AG09319 (cell line): ENCODE measurements around the gene PYCR2.

Source experiments
- DNase-seq: peaks from one replicate; pipeline ENCODE4 v3.0.0-alpha.2; 2010; ENCODE audit warnings: low read depth; ENCODE audit errors: extremely low read depth
- CTCF ChIP-seq: IDR thresholded peaks from 2 replicates; pipeline ENCODE4 v1.5.1; 2011; ENCODE audit warnings: low read depth, mild to moderate bottlenecking, inconsistent platforms, low read length, moderate library complexity

Gene PYCR2

GRCh38 chr1:225914391-225914790 is 9.7 kb downstream of the PYCR2 start:
- TF ChIP-seq CTCF: no peak

GRCh38 chr1:225911191-225912130 is 12.6 kb downstream of the PYCR2 start:
- TF ChIP-seq CTCF: peak; percentile 54
- no peak for DNase-seq

More at GRCh38 chr1:225914391-225914790, 9.7 kb downstream of the PYCR2 start:
- DNase-seq: no peak

- no peak for DNase-seq
- no peak for TF ChIP-seq CTCF
Measured at GRCh38 chr1:225909477-225909876, 14.6 kb downstream of the PYCR2 start.

- TF ChIP-seq CTCF: no peak
- DNase-seq: no peak
Measured at GRCh38 chr1:225908773-225909172, 15.3 kb downstream of the PYCR2 start.

GRCh38 chr1:225908013-225908640 is 15.9 kb downstream of the PYCR2 start:
- no peak for TF ChIP-seq CTCF
- no peak for DNase-seq

GRCh38 chr1:225907341-225907740 is 16.7 kb downstream of the PYCR2 start:
- DNase-seq: no peak
- TF ChIP-seq CTCF: no peak

- no peak for TF ChIP-seq CTCF
- no peak for DNase-seq
Measured at GRCh38 chr1:225906467-225906866, 17.6 kb downstream of the PYCR2 start.
